COLO668 (cell line): ENCODE measurements around the gene TTC9B.

ENCODE experiments used
- DNase-seq: peaks from one replicate; lab custom pipeline; 2025; ENCODE audit not compliant: unreplicated experiment; lab: John Stamatoyannopoulos, UW

TTC9B gene

GRCh38 chr19:40249201-40249600 is 31.0 kb upstream of the TTC9B start:
- no peak for DNase-seq

GRCh38 chr19:40247735-40248262 is 29.6 kb upstream of the TTC9B start:
- no peak for DNase-seq

DNA sequence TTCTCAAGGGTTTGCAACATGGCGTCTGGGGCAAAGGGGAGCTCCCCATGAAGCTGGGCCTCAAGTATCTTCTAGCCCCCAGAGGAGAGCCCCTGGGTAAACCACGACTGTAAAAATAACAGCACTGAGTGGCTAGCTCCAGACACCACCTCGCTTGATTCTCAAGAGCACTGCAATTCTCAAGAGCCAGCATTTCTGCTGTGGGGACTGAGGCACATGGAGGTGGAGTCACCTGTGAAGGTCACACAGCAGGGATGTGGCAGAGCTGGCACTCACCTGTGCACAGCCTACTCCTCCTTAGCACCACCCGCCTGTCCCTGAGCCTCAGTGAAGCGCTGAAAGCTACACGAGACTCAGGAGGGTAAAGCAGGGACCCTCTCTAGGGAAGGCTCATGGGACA is 29.0 kb upstream of the TTC9B start:
- DNase-seq, result no peak

DNA sequence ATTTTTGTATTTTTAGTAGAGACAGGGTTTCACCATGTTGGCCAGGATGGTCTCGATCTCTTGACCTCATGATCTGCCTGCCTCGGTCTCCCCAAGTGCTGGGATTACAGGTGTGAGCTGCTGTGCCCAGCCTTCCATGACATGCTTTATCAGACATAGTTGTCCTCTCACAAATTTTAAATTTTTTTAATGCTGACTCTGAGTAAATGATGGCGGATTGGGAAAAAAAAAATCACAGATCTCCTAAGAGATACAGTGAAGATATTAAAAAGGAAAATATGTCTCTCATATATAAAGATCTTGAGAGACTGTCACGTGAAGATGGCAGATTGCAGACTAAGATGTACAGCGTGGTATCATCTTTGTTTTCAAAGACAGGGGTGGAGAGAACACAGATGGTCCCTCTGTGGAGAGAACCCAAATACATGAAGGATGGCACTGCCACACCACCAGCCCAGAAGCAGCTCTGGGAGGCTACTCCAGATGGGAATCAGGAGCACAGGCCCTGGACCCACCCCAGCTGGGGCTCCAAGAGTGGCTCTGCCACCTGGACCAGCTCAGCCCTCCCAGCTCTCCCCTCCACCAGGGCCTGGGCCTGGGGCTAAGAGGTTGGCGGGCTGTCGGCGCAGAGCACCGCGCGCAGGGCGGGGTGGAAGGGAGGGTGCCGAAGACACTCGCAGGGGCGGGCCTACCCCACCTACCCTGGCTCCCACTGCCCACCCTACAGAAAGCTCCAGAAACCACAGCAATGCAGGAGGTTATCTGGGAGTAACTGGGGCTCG is 28.3 kb upstream of the TTC9B start:
- DNase-seq, result no peak

DNA sequence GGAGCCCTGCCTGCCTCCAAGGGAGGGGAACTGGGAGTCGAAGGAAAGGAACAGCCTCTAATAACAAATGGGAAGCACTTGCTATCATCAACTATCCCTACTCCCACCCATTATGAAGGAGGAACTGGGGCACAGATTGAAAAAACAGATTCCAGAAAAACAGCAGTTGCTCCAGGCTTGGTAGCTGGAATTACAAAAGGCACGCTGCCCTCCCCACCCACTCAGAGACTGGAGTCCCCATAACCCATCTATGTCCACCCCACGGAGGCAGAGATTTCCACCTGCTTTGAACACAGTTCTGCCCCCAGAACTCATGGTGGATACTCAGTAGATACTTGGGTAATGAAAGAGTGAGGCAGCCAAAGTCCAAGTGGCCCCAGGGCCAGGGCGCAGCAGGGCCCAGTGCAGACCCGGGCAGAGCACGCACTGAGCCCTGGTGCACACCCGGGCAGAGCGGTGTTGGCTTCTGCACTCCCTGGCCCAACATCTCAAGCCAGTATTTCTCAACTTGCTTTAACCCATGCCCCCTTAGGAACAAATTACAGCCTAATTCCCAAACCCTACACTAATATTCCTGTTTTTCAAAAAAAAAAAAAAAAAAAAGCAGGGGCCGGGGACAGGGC is 27.4 kb upstream of the TTC9B start:
- DNase-seq, result no peak

GRCh38 chr19:40244579-40245317 is 26.6 kb upstream of the TTC9B start:
- no peak for DNase-seq

DNA sequence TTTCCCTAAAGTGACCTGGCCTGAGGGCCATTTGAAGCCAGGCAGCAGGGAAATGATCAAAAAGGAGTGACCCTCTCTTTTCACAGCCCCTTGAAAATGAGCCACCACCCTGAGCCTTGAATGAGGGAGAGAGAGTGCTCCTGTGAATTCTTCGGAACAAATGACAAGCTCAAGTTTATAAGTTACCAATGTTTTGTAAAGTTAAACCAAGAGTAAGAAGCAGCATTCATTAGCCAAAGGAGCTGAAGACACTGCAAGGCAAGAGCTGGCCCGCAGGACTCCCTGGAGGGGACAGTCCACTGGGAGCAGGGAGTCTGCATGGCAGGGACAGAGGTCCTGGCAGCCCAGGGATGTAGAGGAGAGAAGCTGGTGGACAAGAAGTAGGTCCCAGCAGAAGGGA is 25.0 kb upstream of the TTC9B start:
- DNase-seq, result no peak

DNA sequence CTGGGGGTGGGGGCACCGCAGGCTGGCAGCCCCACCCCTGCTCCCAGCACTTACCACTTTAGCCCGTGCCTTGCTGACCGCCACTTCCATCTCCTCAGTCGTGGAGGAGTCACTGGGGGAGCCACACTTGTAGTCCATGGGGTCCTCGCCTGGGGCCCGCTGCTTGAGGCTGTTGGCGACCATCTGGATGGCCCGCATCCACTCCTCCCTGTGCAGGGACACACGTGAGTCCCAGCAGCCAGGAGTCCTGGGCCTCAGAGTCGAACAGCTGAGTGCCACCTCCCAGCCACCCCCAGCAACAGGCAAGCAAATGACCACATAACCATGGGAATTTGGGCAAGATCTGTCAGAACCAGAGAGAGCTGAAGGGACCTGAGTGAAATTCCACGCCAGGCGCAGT is 24.3 kb upstream of the TTC9B start:
- DNase-seq, result no peak

DNA sequence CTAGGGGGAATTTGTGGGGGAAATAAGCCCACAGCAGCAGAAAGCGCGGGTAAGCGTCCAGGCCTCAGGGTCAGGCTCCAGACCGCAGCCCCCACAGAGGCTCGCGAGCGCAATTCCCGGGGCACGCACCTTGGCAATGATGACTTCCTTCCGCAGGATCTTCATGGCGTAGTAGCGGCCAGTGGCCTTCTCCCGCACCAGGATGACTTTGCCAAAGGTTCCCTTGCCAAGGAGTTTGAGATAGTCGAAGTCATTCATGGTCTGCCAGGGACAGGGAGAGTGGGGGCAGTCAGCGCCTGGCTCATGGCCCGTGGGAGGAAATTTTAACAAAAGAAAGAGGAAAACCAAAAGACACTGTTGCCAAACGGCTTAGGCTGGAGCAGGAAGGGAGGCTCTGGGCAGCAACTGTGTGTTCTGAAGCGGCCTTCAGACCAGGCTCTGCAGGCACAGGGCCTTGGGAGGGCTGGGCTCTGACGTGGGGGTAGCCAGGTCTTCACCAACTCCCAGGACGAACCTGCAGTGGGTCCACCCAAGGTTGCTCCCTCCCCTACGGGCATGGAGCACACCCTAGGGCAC is 23.7 kb upstream of the TTC9B start:
- DNase-seq, result no peak

DNA sequence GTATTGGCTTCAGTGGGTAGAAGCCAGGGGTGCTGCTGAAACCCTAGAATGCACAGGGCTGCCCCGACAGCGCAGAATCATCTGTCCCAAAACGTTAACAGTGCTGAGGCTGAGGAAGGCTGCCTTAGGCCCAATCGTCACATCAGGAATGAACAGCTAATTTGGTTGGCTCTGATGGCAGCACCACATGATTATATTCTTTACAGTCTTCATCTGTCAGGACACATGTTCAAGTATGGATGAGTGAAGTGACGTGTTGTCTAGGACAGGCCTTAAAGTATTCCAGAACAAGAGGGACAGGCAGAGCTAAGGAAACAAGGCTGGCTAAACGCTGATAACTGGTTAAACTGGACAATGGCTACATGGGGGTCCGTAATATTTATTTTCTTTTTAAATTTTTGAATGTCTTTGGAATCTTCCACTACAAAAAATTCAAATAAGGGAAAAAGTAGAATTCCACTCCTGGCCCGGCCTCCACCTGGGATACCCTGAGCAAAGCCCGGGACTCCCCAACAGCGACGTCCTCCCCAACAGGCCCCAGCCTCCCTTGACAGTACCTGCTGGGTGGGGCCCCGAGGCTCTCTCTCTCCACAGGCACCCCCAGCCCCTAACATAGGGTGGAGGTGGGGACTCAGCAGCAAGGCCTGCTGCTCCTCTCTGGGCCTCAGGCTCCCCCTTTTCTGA is 23.1 kb upstream of the TTC9B start:
- DNase-seq, result no peak

DNA sequence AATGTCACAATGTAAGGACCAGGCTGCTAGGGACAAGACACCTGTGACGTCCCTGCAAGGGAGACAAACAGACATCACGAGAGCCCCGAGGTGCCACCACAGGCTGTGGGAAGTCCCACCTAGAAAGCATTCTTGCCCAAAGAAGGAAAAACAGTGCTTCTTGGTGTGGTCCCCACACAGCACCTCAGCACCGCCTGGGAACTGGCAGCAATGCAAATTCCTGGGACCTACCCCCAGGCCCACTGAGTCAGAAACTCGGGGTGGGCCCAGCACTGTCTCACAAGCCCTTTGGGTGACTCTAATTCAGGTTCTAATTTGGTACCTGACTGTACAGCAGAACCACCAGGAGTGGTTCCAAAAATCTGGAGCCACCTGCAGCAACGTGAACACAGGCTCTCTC is 22.1 kb upstream of the TTC9B start:
- no peak for DNase-seq

GRCh38 chr19:40239415-40240226 is 21.4 kb upstream of the TTC9B start:
- DNase-seq, result no peak

DNA sequence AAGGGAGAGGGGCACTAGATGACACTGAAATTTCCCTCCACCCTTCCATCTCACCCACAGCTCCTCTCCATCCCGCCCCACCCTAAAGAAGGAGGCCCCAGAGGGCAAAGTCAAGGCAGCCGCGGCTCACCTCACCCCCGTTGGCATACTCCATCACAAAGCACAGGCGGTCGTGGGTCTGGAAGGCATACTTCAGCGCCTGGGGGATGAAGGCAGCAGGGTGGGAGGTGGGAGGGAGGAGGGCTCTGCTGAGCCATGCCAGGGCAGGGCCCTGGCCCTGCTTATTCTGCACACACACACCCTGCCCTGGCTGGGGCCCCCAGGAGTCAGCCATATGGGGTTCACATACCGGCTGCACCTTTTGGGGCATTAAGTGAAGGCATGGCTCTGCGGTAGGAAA is 20.6 kb upstream of the TTC9B start:
- no peak for DNase-seq

DNA sequence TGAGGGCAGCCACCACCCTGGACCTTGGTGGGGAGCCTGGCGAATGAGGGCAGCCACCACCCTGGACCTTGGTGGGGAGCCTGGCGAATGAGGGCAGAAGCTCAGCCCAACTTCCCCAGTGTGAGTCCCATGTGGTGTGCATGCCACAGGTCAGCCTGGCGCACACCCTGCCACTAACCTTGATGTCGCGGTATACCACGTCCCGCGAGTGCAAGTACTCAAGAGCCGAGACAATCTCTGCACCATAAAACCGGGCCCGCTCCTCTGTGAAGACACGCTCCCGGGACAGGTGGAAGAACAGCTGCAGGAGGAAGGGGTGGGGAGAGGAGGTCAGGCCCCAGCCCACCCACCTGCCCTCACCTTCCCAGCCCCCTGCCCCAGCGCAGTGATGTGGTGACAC is 19.6 kb upstream of the TTC9B start:
- no peak for DNase-seq

GRCh38 chr19:40236366-40236765 is 18.2 kb upstream of the TTC9B start:
- no peak for DNase-seq

- no peak for DNase-seq
Measured at GRCh38 chr19:40236026-40236355, 17.8 kb upstream of the TTC9B start.

GRCh38 chr19:40235238-40236025 is 17.2 kb upstream of the TTC9B start:
- DNase-seq, result peak; percentile 1

DNA sequence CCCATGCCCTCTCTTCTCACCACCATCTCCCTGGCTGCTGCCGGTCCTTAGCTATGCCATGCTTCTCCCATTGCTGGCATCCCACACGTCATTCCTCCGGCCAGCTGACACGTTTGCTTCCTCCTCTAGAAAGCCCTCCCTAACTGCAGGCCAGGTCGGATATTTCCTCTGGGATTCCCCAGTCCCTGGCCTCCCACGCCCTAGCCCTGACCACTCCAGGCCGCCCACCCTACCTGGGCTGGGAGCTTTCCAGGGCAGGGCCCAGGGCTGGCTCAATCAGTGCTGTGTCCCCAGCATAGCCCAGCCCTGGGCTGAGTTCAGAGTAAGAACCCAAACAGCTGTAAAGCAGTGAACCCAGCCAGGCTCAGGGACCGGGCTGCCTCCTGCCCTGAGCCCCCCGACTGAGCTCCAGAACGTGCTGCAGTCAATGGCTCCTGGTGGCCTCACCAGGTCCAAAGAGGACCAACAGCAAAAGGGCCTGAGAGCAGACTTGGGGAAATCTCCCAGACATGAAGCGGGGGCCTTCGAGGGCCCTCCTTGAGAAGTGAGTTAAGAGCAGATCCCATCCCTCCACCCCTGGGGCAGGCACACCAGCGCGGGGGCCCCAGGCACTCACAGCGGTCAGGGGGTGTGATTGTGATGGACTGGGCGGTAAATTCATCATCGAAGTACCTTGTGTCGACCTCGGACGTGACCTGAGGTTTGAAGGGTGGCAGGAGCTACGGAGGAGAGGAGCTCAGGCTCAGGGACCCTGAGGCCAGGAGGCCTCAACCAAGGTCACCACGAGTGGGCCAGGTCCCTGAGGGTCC is 16.4 kb upstream of the TTC9B start:
- DNase-seq, result no peak
